ENCODE results near the gene DPP10.

DPP10 gene

DNA sequence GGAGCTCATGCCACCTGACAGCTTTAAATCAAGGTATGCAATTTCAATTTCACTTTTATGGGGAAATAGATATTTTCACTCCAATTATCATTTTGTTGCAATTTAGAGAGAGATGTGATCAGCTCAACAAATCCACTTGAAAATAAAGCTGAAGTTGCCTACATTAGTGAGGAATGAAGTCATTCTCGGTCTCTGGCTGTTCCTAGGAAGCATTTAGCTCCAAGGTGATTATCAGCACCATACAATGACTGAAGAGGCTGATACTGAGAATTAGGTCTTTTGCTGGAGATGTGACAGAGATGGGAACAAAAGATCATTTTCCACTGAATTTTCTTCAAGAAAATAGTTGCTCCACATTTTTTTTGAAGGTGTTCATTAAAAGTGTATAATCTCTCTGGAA lies 1303.7 kb downstream of the DPP10 start:
- DNase-seq (ENCODE audit: low read depth) = no peak
- no peak overlapping the region for H3K4me3 ChIP-seq (ENCODE audit: control insufficient read depth, low read depth, low read length)
- TF ChIP-seq, protein P1, sequence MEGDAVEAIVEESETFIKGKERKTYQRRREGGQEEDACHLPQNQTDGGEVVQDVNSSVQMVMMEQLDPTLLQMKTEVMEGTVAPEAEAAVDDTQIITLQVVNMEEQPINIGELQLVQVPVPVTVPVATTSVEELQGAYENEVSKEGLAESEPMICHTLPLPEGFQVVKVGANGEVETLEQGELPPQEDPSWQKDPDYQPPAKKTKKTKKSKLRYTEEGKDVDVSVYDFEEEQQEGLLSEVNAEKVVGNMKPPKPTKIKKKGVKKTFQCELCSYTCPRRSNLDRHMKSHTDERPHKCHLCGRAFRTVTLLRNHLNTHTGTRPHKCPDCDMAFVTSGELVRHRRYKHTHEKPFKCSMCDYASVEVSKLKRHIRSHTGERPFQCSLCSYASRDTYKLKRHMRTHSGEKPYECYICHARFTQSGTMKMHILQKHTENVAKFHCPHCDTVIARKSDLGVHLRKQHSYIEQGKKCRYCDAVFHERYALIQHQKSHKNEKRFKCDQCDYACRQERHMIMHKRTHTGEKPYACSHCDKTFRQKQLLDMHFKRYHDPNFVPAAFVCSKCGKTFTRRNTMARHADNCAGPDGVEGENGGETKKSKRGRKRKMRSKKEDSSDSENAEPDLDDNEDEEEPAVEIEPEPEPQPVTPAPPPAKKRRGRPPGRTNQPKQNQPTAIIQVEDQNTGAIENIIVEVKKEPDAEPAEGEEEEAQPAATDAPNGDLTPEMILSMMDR (conservative IDR thresholded peaks at IDR 0.05; ENCODE audit: control insufficient read depth, insufficient read depth, low read depth, low read length) = no peak

DNA sequence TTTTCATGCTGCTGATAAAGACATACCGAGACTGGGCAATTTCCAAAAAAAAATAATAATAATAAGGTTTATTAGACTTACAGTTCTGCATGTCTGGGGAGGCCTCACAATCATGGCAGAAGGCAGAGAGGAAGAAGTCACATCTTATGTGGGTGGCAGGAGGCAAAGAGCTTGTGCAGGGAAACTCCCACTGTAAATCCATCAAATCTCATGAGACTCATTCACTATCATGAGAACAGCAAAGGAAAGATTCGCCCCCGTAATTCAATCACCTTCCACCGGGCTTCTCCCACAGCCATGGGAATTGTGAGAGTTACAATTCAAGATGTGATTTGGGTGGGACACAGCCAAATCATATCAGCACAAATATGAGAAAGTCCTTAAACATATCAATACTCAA lies 1314.8 kb downstream of the DPP10 start:
- H3K4me3 ChIP-seq (ENCODE audit: control insufficient read depth, low read depth, low read length) = no peak overlapping the region
- TF ChIP-seq, protein P1 (conservative IDR thresholded peaks at IDR 0.05; ENCODE audit: control insufficient read depth, insufficient read depth, low read depth, low read length) = no peak
- DNase-seq (ENCODE audit: low read depth) = no peak

DNA sequence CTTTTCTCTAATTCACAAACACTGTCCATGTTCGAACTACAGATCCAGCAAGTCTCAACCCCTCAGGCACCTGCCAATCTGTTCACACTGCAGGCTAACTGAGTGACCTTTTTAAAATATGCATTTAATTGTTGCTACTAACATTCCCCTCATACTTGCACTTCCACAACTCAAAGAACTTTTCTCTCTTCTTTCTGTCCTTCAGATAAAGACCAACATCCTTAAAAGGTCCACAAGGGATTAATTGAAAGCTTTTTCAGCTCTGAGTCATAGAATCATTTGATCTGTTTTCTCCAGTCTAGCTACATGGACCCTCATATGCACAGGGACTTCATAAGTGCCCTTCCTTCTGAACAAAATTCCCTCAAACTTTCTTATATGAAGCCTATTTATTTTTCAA lies 1321.2 kb downstream of the DPP10 start:
- DNase-seq (ENCODE audit: low read depth) = no peak

DNA sequence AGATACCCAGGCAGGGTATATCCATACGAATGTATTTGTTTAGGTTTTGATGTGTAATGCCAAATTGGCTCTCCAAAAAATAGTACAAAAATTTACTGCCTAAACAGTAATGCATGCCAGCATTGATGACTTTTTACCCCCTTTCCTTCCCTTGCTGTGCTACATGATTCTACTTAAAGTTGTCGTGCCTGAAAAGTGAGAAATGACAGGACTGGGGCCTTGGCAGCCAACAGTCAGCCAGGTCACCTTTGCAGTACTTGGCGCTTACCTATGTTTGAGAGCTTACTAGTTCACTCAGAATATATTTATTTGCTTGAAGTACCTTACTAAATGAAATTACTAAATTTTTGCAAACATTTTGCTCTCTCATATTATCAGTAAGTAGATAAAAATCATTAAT lies 1329.1 kb downstream of the DPP10 start:
- DNase-seq (ENCODE audit: low read depth) = no peak
- TF ChIP-seq, protein P1 (conservative IDR thresholded peaks at IDR 0.05; ENCODE audit: control insufficient read depth, insufficient read depth, low read depth, low read length) = no peak
- no peak overlapping the region for H3K4me3 ChIP-seq (ENCODE audit: control insufficient read depth, low read depth, low read length)

More for the DNA sequence above, 1321.2 kb downstream of the DPP10 start:
- H3K4me3 ChIP-seq (ENCODE audit: control insufficient read depth, low read depth, low read length) = no peak overlapping the region
- TF ChIP-seq, protein P1 (conservative IDR thresholded peaks at IDR 0.05; ENCODE audit: control insufficient read depth, insufficient read depth, low read depth, low read length) = no peak

DNA sequence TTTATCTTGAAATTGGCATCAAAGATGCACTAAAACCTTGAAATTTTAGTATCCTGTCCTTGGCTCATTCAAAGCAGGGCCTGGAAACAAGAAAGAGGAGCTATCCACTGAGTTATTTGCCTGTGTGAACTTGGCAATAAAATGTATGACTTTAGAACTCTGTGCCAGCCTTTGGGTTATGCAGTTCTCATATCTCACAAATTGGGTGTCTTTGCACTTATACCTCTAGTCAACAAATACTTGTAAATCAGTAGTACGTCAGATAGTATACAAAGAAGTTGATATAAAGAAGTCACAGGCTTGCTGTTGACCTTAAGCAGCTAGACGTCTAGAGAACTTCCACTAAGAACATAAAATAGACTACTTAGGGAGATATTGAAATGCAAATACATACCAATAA lies 1331.9 kb downstream of the DPP10 start:
- TF ChIP-seq, protein P1 (conservative IDR thresholded peaks at IDR 0.05; ENCODE audit: control insufficient read depth, insufficient read depth, low read depth, low read length) = no peak
- DNase-seq (ENCODE audit: low read depth) = no peak
- H3K4me3 ChIP-seq (ENCODE audit: control insufficient read depth, low read depth, low read length) = no peak overlapping the region

DNA sequence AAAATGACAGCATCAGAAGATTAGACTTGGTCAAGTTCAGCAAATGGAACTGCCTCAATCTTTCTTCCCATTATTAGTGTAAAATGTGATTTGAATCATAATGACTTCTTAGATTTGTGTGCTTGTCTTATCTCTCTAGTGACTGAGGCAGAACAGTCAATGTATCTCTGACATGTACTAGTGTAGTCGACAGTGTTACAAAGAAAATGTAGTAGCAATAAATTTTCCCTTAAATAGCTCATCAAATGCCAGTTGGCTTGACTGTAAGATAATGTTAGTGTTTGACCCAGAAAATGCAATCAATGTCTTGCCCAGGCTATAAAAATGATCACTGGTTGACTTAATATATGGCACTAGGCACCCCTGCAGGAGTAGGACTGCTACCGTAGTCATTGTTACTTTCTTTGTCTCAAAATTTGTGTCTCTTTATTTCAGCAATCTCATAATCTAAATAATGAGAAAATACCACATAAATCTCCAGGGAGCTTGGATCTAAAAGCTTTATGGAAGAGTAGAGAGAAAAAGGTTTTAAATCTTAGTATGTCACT lies 1336.7 kb downstream of the DPP10 start:
- DNase-seq (ENCODE audit: low read depth) = no peak
- TF ChIP-seq, protein P1 (conservative IDR thresholded peaks at IDR 0.05; ENCODE audit: control insufficient read depth, insufficient read depth, low read depth, low read length) = no peak
- H3K4me3 ChIP-seq (ENCODE audit: control insufficient read depth, low read depth, low read length) = no peak overlapping the region

DNA sequence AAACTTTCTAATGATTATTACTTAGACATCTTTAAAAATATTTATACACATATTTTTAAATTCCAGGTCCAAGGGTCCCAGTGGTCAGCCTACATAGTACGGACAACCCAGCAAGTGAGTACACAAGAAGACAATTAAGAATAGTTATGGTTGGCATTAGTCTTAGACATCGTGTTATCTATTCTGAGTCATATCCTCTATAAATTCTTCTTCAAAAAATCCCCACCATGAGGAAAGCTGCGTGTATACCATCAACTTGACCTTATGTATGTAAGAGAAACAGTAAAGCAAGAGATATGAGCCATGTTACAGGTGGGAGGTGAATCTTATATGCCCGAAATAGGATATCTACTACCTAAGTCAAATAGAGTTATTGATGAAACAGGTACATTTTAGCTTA lies 1339.8 kb downstream of the DPP10 start:
- TF ChIP-seq, protein P1 (conservative IDR thresholded peaks at IDR 0.05; ENCODE audit: control insufficient read depth, insufficient read depth, low read depth, low read length) = no peak
- no peak for DNase-seq (ENCODE audit: low read depth)
- no peak overlapping the region for H3K4me3 ChIP-seq (ENCODE audit: control insufficient read depth, low read depth, low read length)

Data from fibroblast of mammary gland (primary cell).